SH-SY5Y (cell line): ENCODE measurements around the gene SSH3.

ENCODE experiments used
- GATA2 ChIP-seq: IDR thresholded peaks from 2 replicates; pipeline ENCODE4 v1.6.1; 2011; ENCODE audit warnings: mild to moderate bottlenecking, low read depth, low read length
- GATA3 ChIP-seq: IDR thresholded peaks from 2 replicates; pipeline ENCODE4 v1.6.1; 2011; ENCODE audit warnings: low read depth, mild to moderate bottlenecking, low read length, moderate library complexity

SSH3 gene

DNA sequence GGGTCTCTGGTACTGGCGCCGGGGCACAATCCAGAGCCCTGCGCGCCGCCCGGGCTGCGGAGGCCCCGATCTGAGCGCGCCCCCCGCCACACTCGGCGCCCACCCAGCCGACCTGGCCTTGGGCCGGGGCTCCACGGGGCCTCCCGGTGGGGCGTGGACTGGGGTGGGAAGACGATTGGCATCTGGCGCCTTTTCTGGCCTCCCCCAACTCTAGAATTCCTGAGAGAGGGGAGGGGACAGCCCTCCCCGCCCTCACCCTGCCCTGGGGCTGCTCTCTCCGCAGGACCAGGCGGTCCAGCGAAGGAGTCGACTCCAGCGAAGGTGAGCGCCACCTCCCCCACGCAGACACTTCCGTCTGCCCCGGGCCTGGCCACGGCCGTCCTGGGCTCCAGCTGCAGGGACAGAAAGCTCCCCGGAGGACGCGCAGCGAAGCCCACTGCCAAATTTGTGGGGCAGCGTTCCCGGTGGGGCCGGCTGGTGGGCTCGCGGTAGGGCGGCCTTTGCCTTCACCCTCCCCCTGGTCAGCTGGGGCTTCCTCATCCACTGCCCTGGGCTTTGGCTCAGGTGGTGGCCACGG is 593 bp downstream of the SSH3 start:
- TF ChIP-seq GATA3 (no peak), GATA2 (no peak)

GRCh38 chr11:67304511-67305113 is 1.3 kb downstream of the SSH3 start:
- TF ChIP-seq GATA3 (no peak), GATA2 (no peak)

DNA sequence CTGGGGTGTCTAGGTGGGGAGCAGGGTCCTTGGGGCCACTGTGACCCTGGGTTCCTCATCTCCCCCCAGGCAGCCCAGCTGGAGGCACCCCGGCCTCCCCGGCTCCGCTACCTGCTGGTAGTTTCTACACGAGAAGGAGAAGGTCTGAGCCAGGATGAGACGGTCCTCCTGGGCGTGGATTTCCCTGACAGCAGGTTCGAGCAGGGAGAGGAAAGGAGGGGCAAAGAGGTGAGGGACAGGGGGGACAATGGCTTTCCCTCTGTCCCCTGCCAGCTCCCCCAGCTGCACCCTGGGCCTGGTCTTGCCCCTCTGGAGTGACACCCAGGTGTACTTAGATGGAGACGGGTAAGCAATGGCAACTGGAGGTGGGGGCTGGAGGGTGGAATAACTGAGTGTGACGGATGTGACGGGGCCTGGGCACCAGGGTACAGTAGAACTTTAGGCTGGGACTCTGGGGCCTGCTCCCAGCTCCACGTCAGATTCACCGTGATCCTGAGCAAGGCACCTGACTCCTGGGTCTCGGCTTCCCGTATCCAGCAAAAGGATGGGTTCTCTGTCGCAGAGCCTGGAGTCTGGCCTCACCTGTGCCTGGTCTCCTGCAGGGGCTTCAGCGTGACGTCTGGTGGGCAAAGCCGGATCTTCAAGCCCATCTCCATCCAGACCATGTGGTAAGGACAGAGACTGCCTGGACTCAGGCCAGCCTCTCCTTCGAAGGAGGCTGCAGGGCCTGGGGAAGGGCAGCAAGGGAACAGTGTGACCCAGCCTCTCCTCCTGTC is 3.6 kb downstream of the SSH3 start:
- TF ChIP-seq GATA2 (no peak), GATA3 (no peak)

GRCh38 chr11:67307545-67308001 is 4.2 kb downstream of the SSH3 start:
- TF ChIP-seq GATA3 = no peak
- TF ChIP-seq GATA2 = no peak

- TF ChIP-seq GATA2 = no peak
- TF ChIP-seq GATA3 = no peak
These were observed 4.9 kb downstream of the SSH3 start for GRCh38 chr11:67308031-67308866.

GRCh38 chr11:67309166-67309565 is 5.8 kb downstream of the SSH3 start:
- TF ChIP-seq GATA2 (no peak), GATA3 (no peak)

GRCh38 chr11:67309661-67310061 is 6.3 kb downstream of the SSH3 start:
- TF ChIP-seq GATA3 (no peak), GATA2 (no peak)

GRCh38 chr11:67310246-67311050 is 7.1 kb downstream of the SSH3 start:
- TF ChIP-seq GATA3 (no peak), GATA2 (no peak)

- TF ChIP-seq GATA2 (no peak), GATA3 (no peak)
These were observed 7.8 kb downstream of the SSH3 start for GRCh38 chr11:67311051-67311555.

- TF ChIP-seq GATA2 = no peak
- no peak for TF ChIP-seq GATA3
These were observed 8.3 kb downstream of the SSH3 start for GRCh38 chr11:67311556-67312082.

GRCh38 chr11:67312187-67313021 is 9.1 kb downstream of the SSH3 start:
- no peak for TF ChIP-seq GATA3
- peak; percentile 60; the same call in 1 of the 2 replicates for TF ChIP-seq GATA2
